Osteoblast (primary cell): Measurements from ENCODE around the gene SMIM7. TPM values are rescaled to one million over a fixed set of nuclear protein-coding genes. Genes with fewer than 3 reads are reported as not detected.

Source experiments
- DNase-seq: peaks from one replicate; pipeline ENCODE4 v3.0.0; 2011; ENCODE audit warnings: low spot score, mixed read lengths; ENCODE audit not compliant: insufficient read length; ENCODE audit errors: missing footprints
- H2AFZ ChIP-seq: 2 replicates; pipeline ENCODE4 v1.6.0; 2011; ENCODE audit warnings: mild to moderate bottlenecking, low read length
- H3K27ac ChIP-seq: 2 replicates; pipeline ENCODE4 v1.5.1; 2011; ENCODE audit warnings: mild to moderate bottlenecking, low read depth, low read length, moderate library complexity
- H3K27me3 ChIP-seq: 2 replicates; pipeline ENCODE4 v1.6.0; 2012; ENCODE audit warnings: mild to moderate bottlenecking, control low read depth, inconsistent platforms, low read length, moderate library complexity; ENCODE audit not compliant: insufficient read depth
- H3K36me3 ChIP-seq: 2 replicates; pipeline ENCODE4 v1.5.1; 2011; ENCODE audit warnings: mild to moderate bottlenecking, low read length, control low read depth, moderate library complexity; ENCODE audit not compliant: insufficient read depth
- H3K4me1 ChIP-seq: 2 replicates; pipeline ENCODE4 v1.5.1; 2011; ENCODE audit warnings: mild to moderate bottlenecking, low read length, control low read depth, moderate library complexity; ENCODE audit not compliant: insufficient read depth
- H3K4me2 ChIP-seq: 2 replicates; pipeline ENCODE4 v1.6.0; 2011; ENCODE audit warnings: mild to moderate bottlenecking, low read length; ENCODE audit not compliant: insufficient read depth
- H3K4me3 ChIP-seq: fragments of 200-600 bp; sonication (generic); 3 replicates; pipeline ENCODE4 v1.5.1; 2012; ENCODE audit warnings: mild to moderate bottlenecking, low read length, inconsistent platforms; ENCODE audit not compliant: insufficient read depth
- H3K79me2 ChIP-seq: 2 replicates; pipeline ENCODE4 v1.6.0; 2012; ENCODE audit warnings: mild to moderate bottlenecking, low read length, control low read depth, inconsistent platforms; ENCODE audit not compliant: insufficient read depth
- H3K9me3 ChIP-seq: 2 replicates; pipeline ENCODE4 v1.5.1; 2011; ENCODE audit warnings: low read depth, low read length, control low read depth
- H4K20me1 ChIP-seq: 2 replicates; pipeline ENCODE4 v1.6.0; 2012; ENCODE audit warnings: mild to moderate bottlenecking, low read length, control low read depth; ENCODE audit not compliant: insufficient read depth
- total RNA-seq: library from RNA; depleted of rRNA; stranded (reverse); fragments of >200 nt; gene quantifications from 2 replicates; pipeline ENCODE4 v1.2.3, GENCODE V29; 2012
- TF ChIP-seq, protein P1 (sequence below): IDR thresholded peaks from 2 replicates; pipeline ENCODE4 v1.5.1; 2011; ENCODE audit warnings: mild to moderate bottlenecking, low read depth, low read length, moderate library complexity; ENCODE audit errors: extremely low read depth

The SMIM7 gene
- total RNA-seq, 1 donor, result 60.1 TPM

DNA sequence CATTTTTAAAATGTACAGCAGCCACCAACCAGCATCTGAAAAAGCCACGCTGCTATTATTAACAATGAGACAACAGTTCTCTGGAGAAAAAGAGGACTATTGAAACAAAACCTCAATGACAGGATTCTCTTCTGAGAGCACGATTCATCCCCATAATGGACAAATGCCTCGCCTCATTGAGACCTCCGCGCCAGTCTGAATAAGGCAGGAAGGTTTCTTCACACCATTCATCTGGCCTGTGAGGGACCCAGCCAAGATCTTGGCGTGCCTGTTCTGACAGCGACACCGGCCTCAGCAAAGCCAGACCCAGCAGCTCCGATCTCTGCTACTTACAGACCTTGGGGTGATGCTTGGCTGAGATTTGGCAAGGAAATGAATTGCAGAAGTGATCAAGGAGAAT lies 14.8 kb downstream of the SMIM7 start:
- H2AFZ ChIP-seq, result no peak overlapping the region
- peaks cover 47% of the 10 kb centered on the region for H3K36me3 ChIP-seq
- TF ChIP-seq, protein P1, sequence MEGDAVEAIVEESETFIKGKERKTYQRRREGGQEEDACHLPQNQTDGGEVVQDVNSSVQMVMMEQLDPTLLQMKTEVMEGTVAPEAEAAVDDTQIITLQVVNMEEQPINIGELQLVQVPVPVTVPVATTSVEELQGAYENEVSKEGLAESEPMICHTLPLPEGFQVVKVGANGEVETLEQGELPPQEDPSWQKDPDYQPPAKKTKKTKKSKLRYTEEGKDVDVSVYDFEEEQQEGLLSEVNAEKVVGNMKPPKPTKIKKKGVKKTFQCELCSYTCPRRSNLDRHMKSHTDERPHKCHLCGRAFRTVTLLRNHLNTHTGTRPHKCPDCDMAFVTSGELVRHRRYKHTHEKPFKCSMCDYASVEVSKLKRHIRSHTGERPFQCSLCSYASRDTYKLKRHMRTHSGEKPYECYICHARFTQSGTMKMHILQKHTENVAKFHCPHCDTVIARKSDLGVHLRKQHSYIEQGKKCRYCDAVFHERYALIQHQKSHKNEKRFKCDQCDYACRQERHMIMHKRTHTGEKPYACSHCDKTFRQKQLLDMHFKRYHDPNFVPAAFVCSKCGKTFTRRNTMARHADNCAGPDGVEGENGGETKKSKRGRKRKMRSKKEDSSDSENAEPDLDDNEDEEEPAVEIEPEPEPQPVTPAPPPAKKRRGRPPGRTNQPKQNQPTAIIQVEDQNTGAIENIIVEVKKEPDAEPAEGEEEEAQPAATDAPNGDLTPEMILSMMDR, result no peak
- H3K79me2 ChIP-seq, result peaks cover 49% of the 10 kb centered on the region
- H3K4me1 ChIP-seq, result peaks cover 2% of the 10 kb centered on the region
- peaks cover 8% of the 10 kb centered on the region for H4K20me1 ChIP-seq
- H3K4me3 ChIP-seq, result no peak overlapping the region
- no peaks in the 10 kb centered on the region for H3K27me3 ChIP-seq
- no peaks in the 10 kb centered on the region for H3K9me3 ChIP-seq
- no peak for DNase-seq
- no peak overlapping the region for H3K4me2 ChIP-seq
- H3K27ac ChIP-seq, result no peak overlapping the region

DNA sequence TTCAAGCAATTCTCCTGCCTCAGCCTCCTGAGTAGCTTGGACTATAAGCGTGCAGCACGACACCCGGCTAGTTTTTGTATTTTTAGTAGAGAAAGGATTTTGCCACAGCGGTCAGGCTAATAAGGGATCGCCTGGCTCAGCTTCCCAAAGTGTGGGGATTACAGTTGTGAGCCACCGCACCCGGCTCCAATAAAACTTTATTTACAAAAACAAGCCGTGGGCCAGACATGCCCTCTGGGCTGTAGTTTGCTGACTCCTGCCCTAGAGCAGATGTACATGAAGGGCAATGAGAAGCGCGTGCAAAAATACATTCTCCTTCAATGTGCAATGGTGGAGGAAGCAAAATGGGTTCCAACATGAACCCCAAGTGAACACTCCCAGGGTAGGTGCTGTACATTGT lies 18.2 kb downstream of the SMIM7 start:
- Histone ChIP-seq H3K79me2 (peaks cover 67% of the 10 kb centered on the region), H3K4me3 (no peak overlapping the region), H3K9me3 (no peaks in the 10 kb centered on the region), H3K27ac (no peak overlapping the region), H3K4me2 (no peak overlapping the region), H3K27me3 (no peaks in the 10 kb centered on the region), H4K20me1 (peaks cover 15% of the 10 kb centered on the region), H3K36me3 (peaks cover 53% of the 10 kb centered on the region), H3K4me1 (no peaks in the 10 kb centered on the region), H2AFZ (no peak overlapping the region)
- TF ChIP-seq, protein P1, result no peak
- DNase-seq, result no peak

DNA sequence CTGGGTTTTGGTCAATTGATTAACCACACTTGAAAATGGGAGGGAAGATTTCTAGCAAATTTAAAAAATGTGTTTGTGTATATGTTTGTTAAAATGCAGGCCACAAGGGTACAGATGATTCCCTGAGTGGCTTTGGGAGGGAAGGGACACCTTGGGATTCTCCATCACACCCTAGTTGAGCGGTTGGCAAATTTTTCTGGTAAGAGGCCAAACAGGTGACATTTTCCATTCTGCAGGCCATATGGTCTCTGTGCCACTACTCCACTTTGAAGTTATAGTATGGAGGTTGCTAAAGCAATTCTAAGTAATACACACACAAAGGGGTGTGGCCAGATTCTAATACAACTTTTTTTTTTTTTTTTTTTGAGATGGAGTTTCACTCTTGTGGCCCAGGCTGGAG lies 19.0 kb downstream of the SMIM7 start:
- Histone ChIP-seq H3K79me2 (peaks cover 72% of the 10 kb centered on the region), H4K20me1 (peaks cover 15% of the 10 kb centered on the region), H3K36me3 (peaks cover 45% of the 10 kb centered on the region), H3K9me3 (no peaks in the 10 kb centered on the region), H2AFZ (no peak overlapping the region), H3K27ac (no peak overlapping the region), H3K4me2 (no peak overlapping the region), H3K4me1 (no peaks in the 10 kb centered on the region), H3K4me3 (no peak overlapping the region), H3K27me3 (no peaks in the 10 kb centered on the region)
- TF ChIP-seq, protein P1, result no peak
- no peak for DNase-seq

DNA sequence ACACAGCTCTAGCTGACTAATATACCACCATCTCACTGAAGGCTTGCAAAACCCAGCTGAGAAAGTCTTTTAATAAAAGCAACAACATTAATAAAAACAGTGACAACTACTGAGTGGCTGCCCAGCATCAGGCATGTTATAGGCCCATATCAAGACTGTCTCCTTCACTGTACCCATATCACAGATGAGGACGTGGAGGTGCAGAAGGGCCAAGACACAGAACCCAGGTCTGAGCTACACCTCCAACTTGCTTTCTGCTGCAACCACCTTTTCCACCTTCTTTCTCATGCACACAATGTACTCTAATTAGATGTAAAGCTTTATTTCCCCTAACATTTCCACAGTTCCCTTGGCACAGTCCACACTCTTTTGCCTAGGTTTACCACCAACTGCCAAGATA lies 21.3 kb downstream of the SMIM7 start:
- DNase-seq, result no peak
- H3K27me3 ChIP-seq, result no peaks in the 10 kb centered on the region
- TF ChIP-seq, protein P1, result no peak
- H4K20me1 ChIP-seq, result peaks cover 8% of the 10 kb centered on the region
- peaks cover 68% of the 10 kb centered on the region for H3K79me2 ChIP-seq
- no peak overlapping the region for H3K27ac ChIP-seq
- H3K4me1 ChIP-seq, result no peaks in the 10 kb centered on the region
- no peak overlapping the region for H2AFZ ChIP-seq
- no peaks in the 10 kb centered on the region for H3K9me3 ChIP-seq
- H3K36me3 ChIP-seq, result peaks cover 34% of the 10 kb centered on the region
- H3K4me3 ChIP-seq, result no peak overlapping the region
- no peak overlapping the region for H3K4me2 ChIP-seq
